CD8-positive, alpha-beta memory T cell (primary cell): ENCODE measurements around the gene HOXB1. TPM values are rescaled to one million over a fixed set of nuclear protein-coding genes. Genes with fewer than 3 reads are reported as not detected.
A peak's percentile ranks its signal among the peaks of the same experiment; 100 is the strongest.

ENCODE experiments used
- CTCF ChIA-PET: fragments of 350-600 bp; sonication (Branson Sonifier 250); formaldehyde crosslinking; loops from one replicate; lab custom pipeline; 2021; ENCODE audit warnings: antibody characterized with exemption; lab: Charles Lee
- POLR2A ChIA-PET: fragments of 350-600 bp; sonication (Branson Sonifier 250); formaldehyde crosslinking; loops from one replicate; lab custom pipeline; 2021; ENCODE audit warnings: antibody characterized with exemption; lab: Charles Lee
- DNase-seq, 5 donors: peaks; one replicate each; pipeline versions ENCODE4 v3.0.0 to v3.0.0-alpha.2; 2020 to 2022; ENCODE audit warnings: mixed read lengths in 1 of 5
- H3K27ac ChIP-seq: one replicate; pipeline ENCODE4 v1.7.0; 2013; ENCODE audit warnings: low read depth, mild to moderate bottlenecking, low read length, moderate library complexity
- H3K27me3 ChIP-seq: 2 replicates; pipeline ENCODE4 v1.7.0; 2013; ENCODE audit warnings: low read length, mild to moderate bottlenecking; ENCODE audit not compliant: insufficient read depth, poor library complexity, severe bottlenecking
- H3K36me3 ChIP-seq: 2 replicates; pipeline ENCODE4 v1.7.0; 2013; ENCODE audit warnings: mild to moderate bottlenecking, low read length, moderate library complexity; ENCODE audit not compliant: insufficient read depth
- H3K4me1 ChIP-seq: 2 replicates; pipeline ENCODE4 v1.7.0; 2013; ENCODE audit warnings: mild to moderate bottlenecking, low read length, moderate library complexity; ENCODE audit not compliant: insufficient read depth
- H3K4me3 ChIP-seq: 2 replicates; pipeline ENCODE4 v1.7.0; 2013; ENCODE audit warnings: mild to moderate bottlenecking, low read length
- H3K9me3 ChIP-seq: 2 replicates; pipeline ENCODE4 v1.7.0; 2013; ENCODE audit warnings: mild to moderate bottlenecking, low read length
- H3K27ac Mint-ChIP-seq, 8 donors: one replicate each; pipeline ENCODE4 v1.8.0; 2020 to 2021; ENCODE audit warnings: mixed read lengths in 8 of 8, mild to moderate bottlenecking in 6 of 8, inconsistent platforms in 3 of 8, moderate library complexity in 3 of 8
- H3K27me3 Mint-ChIP-seq, 2 donors: one replicate each; pipeline ENCODE4 v1.8.0; 2020 to 2021; ENCODE audit warnings: mixed read lengths in 2 of 2, mild to moderate bottlenecking in 1 of 2, moderate library complexity in 1 of 2
- H3K36me3 Mint-ChIP-seq, 3 donors: one replicate each; pipeline ENCODE4 v1.8.0; 2020 to 2021; ENCODE audit warnings: mixed read lengths in 3 of 3, inconsistent platforms in 1 of 3, mild to moderate bottlenecking in 1 of 3
- H3K4me1 Mint-ChIP-seq, 3 donors: one replicate each; pipeline ENCODE4 v1.8.0; 2020 to 2021; ENCODE audit warnings: mixed read lengths in 3 of 3, inconsistent platforms in 1 of 3, mild to moderate bottlenecking in 1 of 3
- H3K4me3 Mint-ChIP-seq, 7 donors: one replicate each; pipeline ENCODE4 v1.8.0; 2020 to 2021; ENCODE audit warnings: mixed read lengths in 7 of 7, mild to moderate bottlenecking in 6 of 7, moderate library complexity in 4 of 7, inconsistent platforms in 2 of 7
- H3K9me3 Mint-ChIP-seq, 5 donors: one replicate each; pipeline ENCODE4 v1.8.0; 2020 to 2022; ENCODE audit warnings: mixed read lengths in 5 of 5, mild to moderate bottlenecking in 3 of 5, moderate library complexity in 2 of 5, inconsistent platforms in 1 of 5
- polyA plus RNA-seq: library from polyadenylated mRNA; unstranded; fragments of 300-500 nt; fragmentation: Illumina TruSeq; gene quantifications from one replicate; pipeline ENCODE4 v1.2.3, GENCODE V29; 2021
- total RNA-seq, 2 experiments: library from RNA; stranded (reverse); gene quantifications; one replicate each; pipeline ENCODE4 v1.2.3, GENCODE V29; 2021

The HOXB1 gene
- total and polyA plus RNA-seq, 3 experiments from 2014 or later = not detected

GRCh38 chr17:48565925-48566710 lies 35.3 kb upstream of the HOXB1 start:
- H3K27ac Mint-ChIP-seq = no peak overlapping the region
- no peak overlapping the region for H3K4me3 Mint-ChIP-seq
- Histone ChIP-seq H3K9me3 (no peaks in the 10 kb centered on the region), H3K36me3 (no peaks in the 10 kb centered on the region), H3K4me1 (no peaks in the 10 kb centered on the region), H3K27me3 (no peaks in the 10 kb centered on the region), H3K4me3 (no peak overlapping the region), H3K27ac (no peak overlapping the region)
- POLR2A ChIA-PET = no interaction called here
- CTCF ChIA-PET = no interaction called here
- H3K36me3 Mint-ChIP-seq = peaks cover 0 to 4% (median 2%) of the 10 kb centered on the region in 3 donors
- no peak for DNase-seq
- no peaks in the 10 kb centered on the region for H3K9me3 Mint-ChIP-seq
- peaks cover 0 to 12% (median 11%) of the 10 kb centered on the region in 3 donors for H3K4me1 Mint-ChIP-seq
- H3K27me3 Mint-ChIP-seq = peaks cover 0 to 14% of the 10 kb centered on the region in 2 donors

- POLR2A ChIA-PET = no interaction called here
- H3K9me3 Mint-ChIP-seq = no peaks in the 10 kb centered on the region
Measured at GRCh38 chr17:48565022-48565554, 34.3 kb upstream of the HOXB1 start.

DNA sequence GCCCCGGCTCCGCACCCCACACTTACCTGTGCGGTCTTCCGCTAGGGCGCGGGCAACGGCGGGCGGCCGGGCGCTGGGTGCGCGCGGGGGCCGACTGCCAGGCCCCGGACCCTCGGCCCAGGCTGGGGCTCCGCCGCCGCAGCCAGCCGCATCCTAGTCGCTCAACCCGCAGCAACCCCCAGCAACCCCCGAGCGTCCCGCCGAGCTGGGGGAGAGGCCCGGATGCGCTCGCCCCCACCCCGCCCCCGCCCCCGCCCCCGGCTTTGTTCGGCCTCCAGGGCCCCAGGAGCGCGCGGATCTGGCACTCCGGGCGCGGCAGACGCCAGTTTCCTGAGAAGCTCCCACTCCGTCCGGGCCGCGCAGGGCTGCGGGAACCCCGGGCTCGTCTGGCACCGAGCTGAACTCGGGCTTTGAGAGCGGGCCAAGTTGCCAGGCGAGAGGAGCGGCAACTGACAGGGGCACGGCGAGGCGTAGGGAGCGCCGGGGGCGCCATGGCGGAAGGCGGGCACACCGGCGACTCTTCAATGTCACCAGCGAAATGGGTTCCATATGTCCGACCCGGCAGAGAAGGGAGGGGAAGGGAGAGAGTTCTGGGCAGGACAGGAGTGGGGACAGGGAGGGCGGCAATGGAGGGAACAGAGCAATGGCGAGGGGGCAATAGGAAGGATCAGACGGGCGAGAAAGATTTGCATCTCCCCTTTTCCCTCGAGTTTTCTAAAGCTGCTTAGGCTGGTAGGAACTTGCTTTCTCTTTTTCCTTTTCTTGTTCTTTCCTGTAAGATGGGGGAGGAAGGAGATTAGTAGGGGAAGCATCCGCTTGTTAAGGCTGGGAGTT lies 33.6 kb upstream of the HOXB1 start:
- no peaks in the 10 kb centered on the region for H3K4me1 ChIP-seq
- Mint-ChIP-seq H3K4me3 (no peak overlapping the region), H3K27ac (no peak overlapping the region), H3K4me1 (peaks cover 0 to 12% (median 11%) of the 10 kb centered on the region in 3 donors), H3K36me3 (peaks cover 0 to 5% (median 0%) of the 10 kb centered on the region in 3 donors), H3K27me3 (peaks cover 0 to 16% of the 10 kb centered on the region in 2 donors), H3K9me3 (no peaks in the 10 kb centered on the region)
- no peak for DNase-seq
- POLR2A ChIA-PET = no interaction called here
- H3K9me3 ChIP-seq = no peaks in the 10 kb centered on the region
- no peak overlapping the region for H3K4me3 ChIP-seq
- CTCF ChIA-PET = no interaction called here
- H3K27me3 ChIP-seq = no peaks in the 10 kb centered on the region
- H3K36me3 ChIP-seq = no peaks in the 10 kb centered on the region
- no peak overlapping the region for H3K27ac ChIP-seq

More at GRCh38 chr17:48565022-48565554, 34.3 kb upstream of the HOXB1 start:
- Mint-ChIP-seq H3K36me3 (peaks cover 0 to 5% (median 0%) of the 10 kb centered on the region in 3 donors), H3K27ac (no peak overlapping the region), H3K4me3 (no peak overlapping the region), H3K27me3 (peaks cover 0 to 16% of the 10 kb centered on the region in 2 donors), H3K4me1 (peaks cover 0 to 12% (median 11%) of the 10 kb centered on the region in 3 donors)
- H3K27me3 ChIP-seq = no peaks in the 10 kb centered on the region
- CTCF ChIA-PET = no interaction called here
- no peak overlapping the region for H3K27ac ChIP-seq
- DNase-seq = no peak
- no peaks in the 10 kb centered on the region for H3K36me3 ChIP-seq
- H3K4me1 ChIP-seq = no peaks in the 10 kb centered on the region
- H3K4me3 ChIP-seq = no peak overlapping the region
- no peaks in the 10 kb centered on the region for H3K9me3 ChIP-seq

GRCh38 chr17:48563867-48564187 lies 33.0 kb upstream of the HOXB1 start:
- no peak for DNase-seq
- peak overlapping the region in 1 of 7 donors; percentile 20 for H3K4me3 Mint-ChIP-seq
- H3K9me3 ChIP-seq = no peaks in the 10 kb centered on the region
- H3K9me3 Mint-ChIP-seq = no peaks in the 10 kb centered on the region
- H3K36me3 Mint-ChIP-seq = peaks cover 0 to 4% (median 0%) of the 10 kb centered on the region in 3 donors
- H3K4me3 ChIP-seq = no peak overlapping the region
- ChIA-PET POLR2A (no interaction called here), CTCF (no interaction called here)
- H3K27ac Mint-ChIP-seq = no peak overlapping the region
- H3K36me3 ChIP-seq = no peaks in the 10 kb centered on the region
- peaks cover 0 to 12% of the 10 kb centered on the region in 2 donors for H3K27me3 Mint-ChIP-seq
- H3K27ac ChIP-seq = no peak overlapping the region
- H3K27me3 ChIP-seq = no peaks in the 10 kb centered on the region
- H3K4me1 ChIP-seq = no peaks in the 10 kb centered on the region
- peaks cover 0 to 12% (median 11%) of the 10 kb centered on the region in 3 donors for H3K4me1 Mint-ChIP-seq

DNA sequence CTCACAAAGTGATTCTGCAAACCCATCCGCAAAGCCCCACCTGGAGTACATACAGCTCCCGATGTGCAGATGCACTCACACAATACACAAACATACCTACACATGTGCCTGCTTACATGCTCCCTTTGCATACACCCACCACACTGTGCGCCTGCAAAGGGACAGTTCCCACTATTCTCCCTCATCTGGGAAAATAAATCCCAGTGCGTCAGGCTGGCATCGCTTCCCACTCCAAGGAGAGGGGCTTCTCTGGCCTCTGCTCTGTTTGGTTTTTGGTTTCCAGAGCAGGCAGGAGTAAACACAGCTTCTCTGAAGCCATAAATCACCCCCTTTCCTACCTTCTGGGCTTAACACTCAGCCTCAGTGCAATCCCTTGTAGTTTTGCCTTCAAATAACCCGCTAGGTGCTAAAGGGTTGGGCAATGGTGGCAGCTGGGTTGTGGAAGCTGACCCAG lies 32.6 kb upstream of the HOXB1 start:
- H3K9me3 Mint-ChIP-seq = no peaks in the 10 kb centered on the region
- peaks cover 0 to 3% (median 0%) of the 10 kb centered on the region in 3 donors for H3K36me3 Mint-ChIP-seq
- Histone ChIP-seq H3K27ac (no peak overlapping the region), H3K4me1 (no peaks in the 10 kb centered on the region), H3K27me3 (no peaks in the 10 kb centered on the region), H3K4me3 (no peak overlapping the region), H3K9me3 (no peaks in the 10 kb centered on the region), H3K36me3 (no peaks in the 10 kb centered on the region)
- H3K4me3 Mint-ChIP-seq = no peak overlapping the region
- ChIA-PET POLR2A (no interaction called here), CTCF (no interaction called here)
- no peak for DNase-seq
- peaks cover 0 to 11% of the 10 kb centered on the region in 2 donors for H3K27me3 Mint-ChIP-seq
- peaks cover 0 to 12% (median 10%) of the 10 kb centered on the region in 3 donors for H3K4me1 Mint-ChIP-seq
- no peak overlapping the region for H3K27ac Mint-ChIP-seq

- no peak for DNase-seq
- CTCF ChIA-PET = no interaction called here
- H3K27me3 ChIP-seq = no peaks in the 10 kb centered on the region
- Mint-ChIP-seq H3K36me3 (peaks cover 0 to 3% (median 0%) of the 10 kb centered on the region in 3 donors), H3K4me3 (no peak overlapping the region), H3K27ac (no peak overlapping the region), H3K27me3 (peaks cover 0 to 13% of the 10 kb centered on the region in 2 donors), H3K9me3 (no peaks in the 10 kb centered on the region), H3K4me1 (peaks cover 0 to 12% (median 8%) of the 10 kb centered on the region in 3 donors)
- no peaks in the 10 kb centered on the region for H3K9me3 ChIP-seq
- H3K27ac ChIP-seq = no peak overlapping the region
- H3K4me1 ChIP-seq = no peaks in the 10 kb centered on the region
- POLR2A ChIA-PET = no interaction called here
- H3K36me3 ChIP-seq = no peaks in the 10 kb centered on the region
- no peak overlapping the region for H3K4me3 ChIP-seq
Measured at GRCh38 chr17:48562934-48563333, 32.1 kb upstream of the HOXB1 start.

DNA sequence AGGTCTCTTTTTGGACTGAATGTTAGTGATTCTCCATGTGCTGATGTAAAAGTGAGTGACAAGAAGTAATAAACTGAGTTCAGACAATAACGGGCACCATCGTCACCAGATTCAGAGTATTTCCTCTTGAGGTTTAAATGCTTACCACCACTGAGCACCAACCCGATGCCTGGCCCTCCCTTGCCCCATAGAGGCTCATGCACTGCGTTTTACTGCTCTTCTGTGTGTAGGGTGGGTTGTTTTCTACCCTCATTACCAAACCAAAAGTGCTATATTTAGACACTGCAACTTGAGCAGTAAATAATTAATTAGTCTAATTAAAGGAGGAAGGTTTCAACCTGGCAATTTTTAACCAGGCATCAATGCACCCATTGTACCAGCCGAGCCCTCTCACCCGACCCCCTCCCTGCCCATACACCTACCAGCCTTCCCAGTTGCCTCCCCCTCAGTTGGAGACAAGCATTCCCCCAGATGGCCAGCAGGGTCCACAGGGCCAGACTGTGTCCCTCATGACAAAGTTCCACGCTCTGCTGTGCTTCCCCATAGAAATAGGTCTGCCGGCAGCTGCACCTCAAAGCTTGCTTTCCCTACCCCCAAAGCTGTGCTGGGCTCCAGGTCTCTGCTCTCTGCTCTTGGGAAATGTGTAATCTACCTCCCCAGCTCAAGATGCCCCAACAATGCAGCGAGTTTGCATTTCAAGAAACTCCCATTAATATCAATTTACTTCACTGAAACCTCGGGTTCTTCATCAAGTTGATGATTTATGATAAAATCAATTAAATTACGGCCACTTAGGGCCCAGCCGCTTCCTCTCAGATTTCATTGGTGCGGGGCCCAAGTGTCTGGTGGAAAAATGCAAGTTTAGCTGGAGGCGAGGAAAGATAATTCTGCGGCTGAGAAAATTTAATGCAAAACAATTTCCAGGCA lies 31.3 kb upstream of the HOXB1 start:
- ChIA-PET POLR2A (no interaction called here), CTCF (interaction anchor here (1.0 kb wide), 1 partner anchor 19 kb away, joined by 3 read pairs; no protein-coding TSS in a partner anchor)
- peaks cover 0 to 12% (median 8%) of the 10 kb centered on the region in 3 donors for H3K4me1 Mint-ChIP-seq
- H3K9me3 Mint-ChIP-seq = no peaks in the 10 kb centered on the region
- no peaks in the 10 kb centered on the region for H3K9me3 ChIP-seq
- H3K4me3 Mint-ChIP-seq = peak overlapping the region in 2 of 7 donors; percentile 25 to 74
- H3K4me3 ChIP-seq = no peak overlapping the region
- H3K4me1 ChIP-seq = no peaks in the 10 kb centered on the region
- H3K27ac Mint-ChIP-seq = peak overlapping the region in 4 of 8 donors; percentile 4 to 80 (median 50)
- no peaks in the 10 kb centered on the region for H3K27me3 ChIP-seq
- H3K27ac ChIP-seq = no peak overlapping the region
- peaks cover 0 to 16% of the 10 kb centered on the region in 2 donors for H3K27me3 Mint-ChIP-seq
- peaks cover 0 to 3% (median 0%) of the 10 kb centered on the region in 3 donors for H3K36me3 Mint-ChIP-seq
- no peaks in the 10 kb centered on the region for H3K36me3 ChIP-seq
- DNase-seq = peak in 1 of 5 donors; percentile 41
